HEK293T (cell line): ENCODE results near the gene NHS.

Experiments
- ARNT ChIP-seq: fragments of 450-650 bp; IDR thresholded peaks from 2 replicates; pipeline ENCODE4 v1.6.1; 2017; ENCODE audit warnings: mild to moderate bottlenecking
- BHLHE40 ChIP-seq: fragments of 450-650 bp; IDR thresholded peaks from 2 replicates; pipeline ENCODE4 v1.6.1; 2016; ENCODE audit warnings: mild to moderate bottlenecking, moderate library complexity, borderline replicate concordance
- ELF4 ChIP-seq: fragments of 450-650 bp; IDR thresholded peaks from 2 replicates; pipeline ENCODE4 v1.6.1; 2017; ENCODE audit warnings: antibody characterized with exemption
- LEF1 ChIP-seq: fragments of 450-650 bp; IDR thresholded peaks from 2 replicates; pipeline ENCODE4 v1.6.1; 2017; ENCODE audit warnings: mild to moderate bottlenecking, borderline replicate concordance
- SP1 ChIP-seq: fragments of 450-650 bp; IDR thresholded peaks from 2 replicates; pipeline ENCODE4 v1.6.1; 2017
- SUZ12 ChIP-seq: fragments of 450-650 bp; IDR thresholded peaks from 2 replicates; pipeline ENCODE4 v1.6.1; 2016; ENCODE audit warnings: mild to moderate bottlenecking
- TARDBP ChIP-seq: fragments of 450-650 bp; IDR thresholded peaks from 2 replicates; pipeline ENCODE4 v1.6.1; 2016

GRCh38 chrX:17670874-17671273, 295.9 kb downstream of the NHS start:
- TF ChIP-seq BHLHE40 (no peak), ARNT (no peak), SP1 (no peak), SUZ12 (no peak), TARDBP (no peak), ELF4 (no peak), LEF1 (no peak)
